CD4-positive, alpha-beta T cell treated with Interleukin-4 for 4 hours (primary cell): ENCODE data around the gene BTBD17.
A peak's percentile ranks its signal among the peaks of the same experiment; 100 is the strongest.

Experiments used
- DNase-seq: peaks from one replicate; pipeline ENCODE4 v3.0.0-alpha.2; 2020

Gene BTBD17

GRCh38 chr17:74386386-74386785 lies 24.7 kb upstream of the BTBD17 start:
- DNase-seq = no peak

- no peak for DNase-seq
Measured at GRCh38 chr17:74385201-74385600, 23.5 kb upstream of the BTBD17 start.

GRCh38 chr17:74383141-74383540 lies 21.5 kb upstream of the BTBD17 start:
- no peak for DNase-seq

- no peak for DNase-seq
Measured at GRCh38 chr17:74380959-74381808, 19.5 kb upstream of the BTBD17 start.

- DNase-seq = no peak
Measured at GRCh38 chr17:74380086-74380958, 18.7 kb upstream of the BTBD17 start.

- peak; percentile 80 for DNase-seq
Measured at GRCh38 chr17:74379495-74380085, 17.9 kb upstream of the BTBD17 start.

GRCh38 chr17:74374858-74375257 lies 13.2 kb upstream of the BTBD17 start:
- DNase-seq = no peak

GRCh38 chr17:74373838-74374606 lies 12.4 kb upstream of the BTBD17 start:
- DNase-seq = no peak

GRCh38 chr17:74372426-74372825 lies 10.8 kb upstream of the BTBD17 start:
- no peak for DNase-seq

GRCh38 chr17:74371653-74372147 lies 10.0 kb upstream of the BTBD17 start:
- no peak for DNase-seq

GRCh38 chr17:74369665-74370490 lies 8.2 kb upstream of the BTBD17 start:
- DNase-seq = no peak

- DNase-seq = peak; percentile 52
Measured at GRCh38 chr17:74369221-74369620, 7.6 kb upstream of the BTBD17 start.

- DNase-seq = peak; percentile 64
Measured at GRCh38 chr17:74368341-74369081, 6.8 kb upstream of the BTBD17 start.

- no peak for DNase-seq
Measured at GRCh38 chr17:74367206-74367605, 5.5 kb upstream of the BTBD17 start, which contains the start of gene GPR142. TSS of gene GPR142 (plus strand) at chr17:74367506. CDS start at chr17:74369541, 2,035 bp downstream.

GRCh38 chr17:74362810-74363498 lies 1.3 kb upstream of the BTBD17 start:
- DNase-seq = no peak

GRCh38 chr17:74362069-74362405 lies 369 bp upstream of the BTBD17 start:
- DNase-seq = no peak

- DNase-seq = no peak
Measured at GRCh38 chr17:74360899-74361229, 804 bp downstream of the BTBD17 start.

GRCh38 chr17:74359916-74360315 lies 1.8 kb downstream of the BTBD17 start:
- DNase-seq = no peak

GRCh38 chr17:74358697-74359096 lies 3.0 kb downstream of the BTBD17 start:
- DNase-seq = no peak

- DNase-seq = no peak
Measured at GRCh38 chr17:74357466-74357809, 4.2 kb downstream of the BTBD17 start.
